GM12801 (cell line): ENCODE measurements around the gene MCF2L.

Experiments
- CTCF ChIP-seq: IDR thresholded peaks from one replicate; pipeline ENCODE4 v1.5.1; 2011; ENCODE audit warnings: control low read depth; ENCODE audit not compliant: insufficient read length; ENCODE audit errors: extremely low read depth

MCF2L gene

GRCh38 chr13:112957295-112957677, 11.7 kb upstream of the MCF2L start:
- no peak for TF ChIP-seq CTCF

GRCh38 chr13:112958127-112958989, 10.7 kb upstream of the MCF2L start:
- no peak for TF ChIP-seq CTCF

- TF ChIP-seq CTCF, result no peak
These were observed 9.8 kb upstream of the MCF2L start for GRCh38 chr13:112959206-112959605.

- TF ChIP-seq CTCF, result no peak
These were observed 9.1 kb upstream of the MCF2L start for GRCh38 chr13:112959701-112960542.

- no peak for TF ChIP-seq CTCF
These were observed 8.3 kb upstream of the MCF2L start for GRCh38 chr13:112960706-112961105.

- no peak for TF ChIP-seq CTCF
These were observed 7.3 kb upstream of the MCF2L start for GRCh38 chr13:112961457-112962369.

- no peak for TF ChIP-seq CTCF
These were observed 6.6 kb upstream of the MCF2L start for GRCh38 chr13:112962396-112962795.
